Sciatic nerve (tissue), 2 donors: ENCODE measurements around the gene MAGEB3. TPM values are rescaled to one million over a fixed set of nuclear protein-coding genes. Genes with fewer than 3 reads are reported as not detected.
"Not testable (repeated sequence)": the region's sequence is repeated elsewhere in the genome, so short reads cannot be mapped to it uniquely, and the experiment has no call there.

Source experiments
- ATAC-seq: fragments of 200-7000 bp; cut with Tn5 transposase; one replicate; pipeline ENCODE4 v1.9.1; 2020; ENCODE audit warnings: mild to moderate bottlenecking, moderate library complexity
- DNase-seq: peaks from one replicate; pipeline ENCODE4 v3.0.0-alpha.2; 2020; ENCODE audit warnings: low spot score
- intact Hi-C: fragments of 100-400 bp; cut with DNase I; formaldehyde crosslinking; loops from one replicate; pipeline ENCODE4 v1.14.2; 2022
- total RNA-seq: library from RNA; stranded (reverse); fragmentation: NEBNext Ultra II Directional; extraction: Animal tissue kit (Norgen Biotek cat#: 25700); gene quantifications from one replicate; pipeline ENCODE4 v1.2.1, GENCODE V29; 2021
- donor health status: DM: no; HTN: no; CAD: no.
- donor health status: DM: no; HTN: no; CAD: no.

The MAGEB3 gene
- total RNA-seq, result not detected

- DNase-seq, result no peak
- intact Hi-C loops, result no loop called here
- no peak for ATAC-seq
Measured at GRCh38 chrX:30230395-30230794, at the start of gene MAGEB3. Gene MAGEB3 (plus strand): TSS chrX:30230657. CDS start chrX:30235925, 5,268 bp downstream.

- intact Hi-C loops, result no loop called here
- DNase-seq (no peak), ATAC-seq (no peak)
Measured at GRCh38 chrX:30181353-30181752, 49.1 kb upstream of the MAGEB3 start.

- intact Hi-C loops, result no loop called here
- ATAC-seq (no peak), DNase-seq (no peak)
Measured at GRCh38 chrX:30183554-30183953, 46.9 kb upstream of the MAGEB3 start.

- no peak for DNase-seq
- intact Hi-C loops, result no loop called here
- ATAC-seq, result no peak
Measured at GRCh38 chrX:30190426-30190825, 40.0 kb upstream of the MAGEB3 start.

- intact Hi-C loops, result not testable (repeated sequence)
Measured at GRCh38 chrX:30193910-30194309, 36.5 kb upstream of the MAGEB3 start.

GRCh38 chrX:30196322-30196721 is 34.1 kb upstream of the MAGEB3 start:
- DNase-seq (no peak), ATAC-seq (no peak)
- intact Hi-C loops, result no loop called here

More at GRCh38 chrX:30193910-30194309, 36.5 kb upstream of the MAGEB3 start:
- ATAC-seq, DNase-seq: not testable (repeated sequence)

GRCh38 chrX:30212172-30212571 is 18.3 kb upstream of the MAGEB3 start:
- no peak for ATAC-seq
- intact Hi-C loops, result no loop called here
- DNase-seq, result no peak

- intact Hi-C loops, result no loop called here
- DNase-seq, result no peak
- no peak for ATAC-seq
Measured at GRCh38 chrX:30215357-30215843, 15.1 kb upstream of the MAGEB3 start, which contains the start of gene MAGEB2. Gene MAGEB2 (plus strand): TSS chrX:30215563. CDS start chrX:30218581, 3,018 bp downstream.

GRCh38 chrX:30217465-30217864 is 13.0 kb upstream of the MAGEB3 start:
- ATAC-seq, result no peak
- DNase-seq, result no peak
- intact Hi-C loops, result no loop called here

- intact Hi-C loops, result no loop called here
- ATAC-seq, result no peak
- no peak for DNase-seq
Measured at GRCh38 chrX:30219372-30219771, 11.1 kb upstream of the MAGEB3 start.

- ATAC-seq (no peak), DNase-seq (no peak)
- intact Hi-C loops, result no loop called here
Measured at GRCh38 chrX:30220661-30221060, 9.8 kb upstream of the MAGEB3 start.

GRCh38 chrX:30224536-30224935 is 5.9 kb upstream of the MAGEB3 start:
- DNase-seq, result no peak
- intact Hi-C loops, result no loop called here

GRCh38 chrX:30228526-30228925 is 1.9 kb upstream of the MAGEB3 start:
- intact Hi-C loops, result no loop called here
- no peak for ATAC-seq
- no peak for DNase-seq

More at GRCh38 chrX:30224536-30224935, 5.9 kb upstream of the MAGEB3 start:
- no peak for ATAC-seq

GRCh38 chrX:30241724-30242415 is 11.4 kb downstream of the MAGEB3 start, which contains the start of gene MAGEB4:
Gene MAGEB4 (plus strand): TSS chrX:30242000. CDS start chrX:30242136, 136 bp downstream.
- ATAC-seq, result no peak
- intact Hi-C loops, result no loop called here
- DNase-seq, result no peak

- ATAC-seq (no peak), DNase-seq (no peak)
- intact Hi-C loops, result no loop called here
Measured at GRCh38 chrX:30246769-30247489, 16.5 kb downstream of the MAGEB3 start, which contains the start of gene MAGEB1. Gene MAGEB1 (plus strand): TSS chrX:30247146. CDS start chrX:30250494, 3,348 bp downstream.

GRCh38 chrX:30248854-30249253 is 18.4 kb downstream of the MAGEB3 start:
- intact Hi-C loops, result no loop called here
- ATAC-seq (no peak), DNase-seq (no peak)

- no peak for DNase-seq
- no peak for ATAC-seq
- intact Hi-C loops, result no loop called here
Measured at GRCh38 chrX:30253257-30253656, 22.8 kb downstream of the MAGEB3 start.

GRCh38 chrX:30259927-30260326 is 29.5 kb downstream of the MAGEB3 start:
- no peak for ATAC-seq
- intact Hi-C loops, result no loop called here

GRCh38 chrX:30261012-30261411 is 30.6 kb downstream of the MAGEB3 start:
- intact Hi-C loops, result no loop called here
- ATAC-seq (no peak), DNase-seq (no peak)

More at GRCh38 chrX:30259927-30260326, 29.5 kb downstream of the MAGEB3 start:
- DNase-seq, result no peak

- intact Hi-C loops, result no loop called here
- ATAC-seq (no peak), DNase-seq (no peak)
Measured at GRCh38 chrX:30262763-30263162, 32.3 kb downstream of the MAGEB3 start.
